GM12878 (cell line): ENCODE measurements around the gene GPR62. TPM values are rescaled to one million over a fixed set of nuclear protein-coding genes. Genes with fewer than 3 reads are reported as not detected.

ENCODE experiments used
- ATAC-seq: fragments of 200-7000 bp; cut with Tn5 transposase; 3 replicates; pipeline ENCODE4 v1.9.1; 2020; ENCODE audit warnings: mild to moderate bottlenecking, moderate library complexity
- BruUV-seq: library from RNA; stranded (reverse); fragments of 400-500 nt; replicated peaks from 2 replicates; lab custom pipeline; 2021; lab: Mats Ljungman, UMichigan
- CTCF ChIA-PET: fragments of 300-600 bp; sonication (Branson Sonifier 250); formaldehyde crosslinking; extraction: SDS; loops from one replicate; lab custom pipeline; 2021; ENCODE audit warnings: inconsistent platforms; lab: Yijun Ruan, JAX
- POLR2A ChIA-PET: fragments of 350-600 bp; formaldehyde crosslinking; extraction: SDS; loops from one replicate; lab custom pipeline; 2021; ENCODE audit warnings: inconsistent platforms; lab: Charles Lee
- RAD21 ChIA-PET: fragments of 300-600 bp; sonication (Branson Sonifier 250); formaldehyde crosslinking; loops from one replicate; lab custom pipeline; 2023; ENCODE audit warnings: antibody characterized with exemption; ENCODE audit not compliant: unreplicated experiment; lab: Charles Lee
- SMC1A ChIA-PET: fragments of 300-600 bp; sonication (Branson Sonifier 250); formaldehyde crosslinking; loops from one replicate; lab custom pipeline; 2023; ENCODE audit not compliant: unreplicated experiment, uncharacterized antibody; lab: Charles Lee
- DNase-seq: peaks from one replicate; pipeline ENCODE4 v3.0.0-alpha.2; 2011; ENCODE audit warnings: low read depth, low spot score
- FAIRE-seq: peaks from 3 replicates; lab custom pipeline; 2011; peaks lifted over from hg19 to GRCh38; lab: Jason Lieb, UNC
- H2AFZ ChIP-seq: 2 replicates; pipeline ENCODE4 v1.6.0; 2011; ENCODE audit warnings: low read depth, low read length, control low read depth; ENCODE audit not compliant: control insufficient read depth
- H3K27ac ChIP-seq: 2 replicates; pipeline ENCODE4 v1.5.1; 2011; ENCODE audit warnings: control low read depth; ENCODE audit not compliant: control insufficient read depth, insufficient read depth
- H3K27me3 ChIP-seq, 2 experiments: replicated peaks in 1 of 2; 2 replicates each; pipeline versions ENCODE4 v1.6.0 to v1.6.1; 2011; ENCODE audit warnings: low read length in 1 of 2; ENCODE audit not compliant: control insufficient read depth in 2 of 2, insufficient read depth in 2 of 2
- H3K36me3 ChIP-seq, 2 experiments: 2 replicates each; pipeline ENCODE4 v1.5.1; 2011; ENCODE audit warnings: low read length in 1 of 2; ENCODE audit not compliant: control insufficient read depth in 2 of 2, insufficient read depth in 2 of 2
- H3K4me1 ChIP-seq: 2 replicates; pipeline ENCODE4 v1.6.1; 2011; ENCODE audit warnings: mild to moderate bottlenecking, low read length, moderate library complexity, mixed read lengths; ENCODE audit not compliant: control insufficient read depth, insufficient read depth
- H3K4me2 ChIP-seq: 2 replicates; pipeline ENCODE4 v1.6.0; 2011; ENCODE audit warnings: control low read depth; ENCODE audit not compliant: control insufficient read depth, insufficient read depth
- H3K4me3 ChIP-seq: fragments of 200-600 bp; sonication (generic); 2 replicates; pipeline ENCODE4 v1.5.1; 2016
- H3K79me2 ChIP-seq: 2 replicates; pipeline ENCODE4 v1.6.0; 2011; ENCODE audit warnings: low read length; ENCODE audit not compliant: control insufficient read depth, insufficient read depth
- H3K9ac ChIP-seq: 2 replicates; pipeline ENCODE4 v1.8.0; 2011; ENCODE audit warnings: low read length, control low read depth, mixed read lengths; ENCODE audit not compliant: control insufficient read depth, insufficient read depth
- H3K9me3 ChIP-seq: replicated peaks from 3 replicates; pipeline ENCODE4 v1.5.1; 2011; ENCODE audit warnings: mild to moderate bottlenecking, low read length; ENCODE audit not compliant: control insufficient read depth, insufficient read depth
- H4K20me1 ChIP-seq: 2 replicates; pipeline ENCODE4 v1.6.0; 2011; ENCODE audit not compliant: control insufficient read depth, insufficient read depth
- MAX ChIP-seq: IDR thresholded peaks from 2 replicates; pipeline ENCODE4 v1.6.1; 2012; ENCODE audit warnings: low read depth, low read length, improper control_type of control experiment
- MTA3 ChIP-seq: IDR thresholded peaks from 2 replicates; pipeline ENCODE4 v1.6.1; 2012; ENCODE audit warnings: low read length, inconsistent platforms, borderline replicate concordance
- SP1 ChIP-seq: IDR thresholded peaks from one replicate; pipeline ENCODE4 v1.6.1; 2011; ENCODE audit warnings: low read depth, low read length
- SRF ChIP-seq, 2 experiments: IDR thresholded peaks; 2 replicates each; pipeline ENCODE4 v1.6.1; 2011; ENCODE audit warnings: low read depth in 2 of 2, low read length in 2 of 2, mild to moderate bottlenecking in 1 of 2, moderate library complexity in 1 of 2
- ZBTB40 ChIP-seq: fragments of 450-650 bp; IDR thresholded peaks from 2 replicates; pipeline ENCODE4 v1.6.1; 2016; ENCODE audit warnings: mild to moderate bottlenecking, moderate library complexity, borderline replicate concordance
- WGBS: methylation state at CpG from one replicate; pipeline ENCODE4 v1.1.6; 2016; ENCODE audit warnings: low lambda C conversion rate; ENCODE audit not compliant: insufficient replicate concordance, insufficient coverage; ENCODE audit errors: missing lambda C conversion rate; 5-methylcytosine and 5-hydroxymethylcytosine counted together
- in situ Hi-C: fragments of 300-500 bp; cut with MboI; formaldehyde crosslinking; loops from 9 replicates; pipeline ENCODE4 v1.14.3; 2018; ENCODE audit warnings: mixed read lengths
- intact Hi-C: fragments of 100-400 bp; cut with micrococcal nuclease; formaldehyde crosslinking; loops from one replicate; pipeline ENCODE4 v1.14.2; 2022; ENCODE audit not compliant: unreplicated experiment
- polyA plus RNA-seq, 11 experiments: library from polyadenylated mRNA; depleted of rRNA in 4 of 11; unstranded in 6 of 11; stranded (reverse) in 5 of 11; fragments of >200 nt; fragmentation: Nextera tagmentation in 4 of 11; fragmentation: Illumina TruSeq in 1 of 11; extraction: Ambion mirVana in 4 of 11; extraction: Trizol in 1 of 11; gene quantifications; 1 replicate in 1 of 11; 2 replicates in 10 of 11; pipeline versions ENCODE4 v1.2.1 to v1.2.3, GENCODE V29; 2011 to 2016; ENCODE audit warnings: inconsistent platforms in 2 of 11, missing spikeins in 2 of 11, low read depth in 1 of 11
- total RNA-seq, 4 experiments: library from RNA; depleted of rRNA in 3 of 4; stranded (reverse); fragments of >200 nt in 3 of 4; fragmentation: Illumina TruSeq in 1 of 4; extraction: Trizol in 1 of 4; gene quantifications; 2 replicates each; pipeline versions ENCODE4 v1.2.1 to v1.2.3, GENCODE V29; 2013 to 2021

GPR62 gene
- total and polyA plus RNA-seq, 10 of the 15 experiments (the other 5 are each of a cell fraction or from before 2014, with no cell fraction given), result not detected

- TF ChIP-seq MAX (no peak), MTA3 (no peak), SP1 (no peak), SRF (IDR thresholded peaks at IDR 0.05; ENCODE audit: low read depth in 2 of 2, low read length in 2 of 2) (no peak), ZBTB40 (no peak)
- Histone ChIP-seq H3K79me2 (no peaks in the 10 kb centered on the region), H3K27ac (no peak overlapping the region), H3K4me1 (peaks cover 4% of the 10 kb centered on the region; the same call in 1 of the 2 replicates), H3K9ac (no peak overlapping the region), H3K27me3 (no peaks in the 10 kb centered on the region; a peak in 2 of 4 replicates), H3K4me2 (no peak overlapping the region), H3K9me3 (no peaks in the 10 kb centered on the region), H3K36me3 (no peaks in the 10 kb centered on the region), H4K20me1 (no peaks in the 10 kb centered on the region), H2AFZ (no peak overlapping the region), H3K4me3 (no peak overlapping the region)
- DNase-seq (no peak), FAIRE-seq (no peak), ATAC-seq (no peak)
- in situ Hi-C loops, result no loop called here
- ChIA-PET SMC1A (interaction anchor here (1.5 kb wide), 1 partner anchor 12 kb away, joined by 3 read pairs; no protein-coding TSS in a partner anchor), RAD21 (interaction anchor here (1.1 kb wide), 1 partner anchor 40 kb away, joined by 3 read pairs; no protein-coding TSS in a partner anchor), POLR2A (interaction anchor here (0.6 kb wide), 1 partner anchor 21 kb away, joined by 3 read pairs; the partner anchor contains the start of genes PARP3 and RRP9), CTCF (interaction anchor here (0.8 to 1.7 kb wide), 3 partner anchors 11 to 22 kb away, joined by 3 to 7 read pairs (median 3); partner anchors contain the start of genes ABHD14A, ABHD14B and RRP9)
- intact Hi-C loops, result no loop called here
- BruUV-seq, result no TSS peak
- 60% methylated on average over 6 of the region's 6 CpGs for WGBS
Observed at GRCh38 chr3:51962854-51963530, 7.8 kb downstream of the GPR62 start.
